ENCODE results near the gene POLR1G.
"Not testable (repeated sequence)": the region's sequence is repeated elsewhere in the genome, so short reads cannot be mapped to it uniquely, and the experiment has no call there.

POLR1G gene

GRCh38 chr19:45408830-45409556 is 2.5 kb downstream of the POLR1G start:
- Histone ChIP-seq H3K4me3 (ENCODE audit: extremely low read depth, insufficient read depth, low read length, poor library complexity, severe bottlenecking) (no peak overlapping the region), H3K27ac (ENCODE audit: low read depth, low read length, severe bottlenecking) (no peak overlapping the region), H3K36me3 (ENCODE audit: control insufficient read depth, insufficient read depth, low read length) (peaks cover 50% of the 10 kb centered on the region), H3K9me3 (ENCODE audit: control insufficient read depth, low read length) (no peaks in the 10 kb centered on the region), H3K4me1 (ENCODE audit: control insufficient read depth, insufficient read depth, low read length, poor library complexity, severe bottlenecking) (peaks cover under 1% of the 10 kb centered on the region)
- 92 to 95% methylated on average over 11 to 14 of the region's 15 CpGs for WGBS, 2 experiments (ENCODE audit: insufficient coverage in 2 of 2)

- WGBS, 2 experiments (ENCODE audit: insufficient coverage in 2 of 2): 92 to 93% methylated on average over 2 to 3 of the region's 4 CpGs
- H3K27ac ChIP-seq (ENCODE audit: low read depth, low read length, severe bottlenecking): no peak overlapping the region
- no peak overlapping the region for H3K4me3 ChIP-seq (ENCODE audit: extremely low read depth, insufficient read depth, low read length, poor library complexity, severe bottlenecking)
- no peaks in the 10 kb centered on the region for H3K9me3 ChIP-seq (ENCODE audit: control insufficient read depth, low read length)
- no peaks in the 10 kb centered on the region for H3K4me1 ChIP-seq (ENCODE audit: control insufficient read depth, insufficient read depth, low read length, poor library complexity, severe bottlenecking)
- peaks cover 55% of the 10 kb centered on the region for H3K36me3 ChIP-seq (ENCODE audit: control insufficient read depth, insufficient read depth, low read length)
Observed at GRCh38 chr19:45409557-45409920, 3.1 kb downstream of the POLR1G start.

- H3K4me1 ChIP-seq (ENCODE audit: control insufficient read depth, insufficient read depth, low read length, poor library complexity, severe bottlenecking); H3K9me3 ChIP-seq (ENCODE audit: control insufficient read depth, low read length); H3K4me3 ChIP-seq (ENCODE audit: extremely low read depth, insufficient read depth, low read length, poor library complexity, severe bottlenecking); H3K27ac ChIP-seq (ENCODE audit: low read depth, low read length, severe bottlenecking): not testable (repeated sequence)
- 100% methylated on average over 3 to 4 of the region's 4 CpGs for WGBS, 2 experiments (ENCODE audit: insufficient coverage in 2 of 2)
- H3K36me3 ChIP-seq (ENCODE audit: control insufficient read depth, insufficient read depth, low read length): peaks cover 61% of the 10 kb centered on the region
Observed at GRCh38 chr19:45410330-45410729, 3.9 kb downstream of the POLR1G start.

- 93 to 98% methylated on average over 5 to 6 of the region's 6 CpGs for WGBS, 2 experiments (ENCODE audit: insufficient coverage in 2 of 2)
Observed at GRCh38 chr19:45413497-45413896, 7.1 kb downstream of the POLR1G start.

GRCh38 chr19:45414468-45414867 is 8.0 kb downstream of the POLR1G start:
- Histone ChIP-seq H3K9me3 (ENCODE audit: control insufficient read depth, low read length) (no peaks in the 10 kb centered on the region), H3K4me3 (ENCODE audit: extremely low read depth, insufficient read depth, low read length, poor library complexity, severe bottlenecking) (no peak overlapping the region), H3K4me1 (ENCODE audit: control insufficient read depth, insufficient read depth, low read length, poor library complexity, severe bottlenecking) (no peaks in the 10 kb centered on the region), H3K27ac (ENCODE audit: low read depth, low read length, severe bottlenecking) (no peak overlapping the region), H3K36me3 (ENCODE audit: control insufficient read depth, insufficient read depth, low read length) (peaks cover 87% of the 10 kb centered on the region)
- 95 to 99% methylated on average over 8 of the region's 8 CpGs for WGBS, 2 experiments (ENCODE audit: insufficient coverage in 2 of 2)

More at GRCh38 chr19:45413497-45413896, 7.1 kb downstream of the POLR1G start:
- H3K4me1 ChIP-seq (ENCODE audit: control insufficient read depth, insufficient read depth, low read length, poor library complexity, severe bottlenecking): no peaks in the 10 kb centered on the region
- H3K36me3 ChIP-seq (ENCODE audit: control insufficient read depth, insufficient read depth, low read length): peaks cover 86% of the 10 kb centered on the region
- H3K4me3 ChIP-seq (ENCODE audit: extremely low read depth, insufficient read depth, low read length, poor library complexity, severe bottlenecking): no peak overlapping the region
- H3K27ac ChIP-seq (ENCODE audit: low read depth, low read length, severe bottlenecking): no peak overlapping the region
- no peaks in the 10 kb centered on the region for H3K9me3 ChIP-seq (ENCODE audit: control insufficient read depth, low read length)

- Histone ChIP-seq H3K4me1 (ENCODE audit: control insufficient read depth, insufficient read depth, low read length, poor library complexity, severe bottlenecking) (peaks cover 4% of the 10 kb centered on the region), H3K4me3 (ENCODE audit: extremely low read depth, insufficient read depth, low read length, poor library complexity, severe bottlenecking) (no peak overlapping the region), H3K9me3 (ENCODE audit: control insufficient read depth, low read length) (no peaks in the 10 kb centered on the region), H3K27ac (ENCODE audit: low read depth, low read length, severe bottlenecking) (no peak overlapping the region), H3K36me3 (ENCODE audit: control insufficient read depth, insufficient read depth, low read length) (peaks cover 81% of the 10 kb centered on the region)
- 92 to 97% methylated on average over 4 of the region's 4 CpGs for WGBS, 2 experiments (ENCODE audit: insufficient coverage in 2 of 2)
Observed at GRCh38 chr19:45417151-45417550, 10.7 kb downstream of the POLR1G start.

- H3K36me3 ChIP-seq (ENCODE audit: control insufficient read depth, insufficient read depth, low read length): peaks cover 68% of the 10 kb centered on the region
- 97 to 100% methylated on average over 2 to 4 of the region's 9 CpGs for WGBS, 2 experiments (ENCODE audit: insufficient coverage in 2 of 2)
- no peak overlapping the region for H3K4me3 ChIP-seq (ENCODE audit: extremely low read depth, insufficient read depth, low read length, poor library complexity, severe bottlenecking)
- peaks cover 10% of the 10 kb centered on the region for H3K4me1 ChIP-seq (ENCODE audit: control insufficient read depth, insufficient read depth, low read length, poor library complexity, severe bottlenecking)
- no peaks in the 10 kb centered on the region for H3K9me3 ChIP-seq (ENCODE audit: control insufficient read depth, low read length)
- H3K27ac ChIP-seq (ENCODE audit: low read depth, low read length, severe bottlenecking): no peak overlapping the region
Observed at GRCh38 chr19:45418802-45419201, 12.4 kb downstream of the POLR1G start.

- H3K36me3 ChIP-seq (ENCODE audit: control insufficient read depth, insufficient read depth, low read length): peaks cover 62% of the 10 kb centered on the region
- H3K9me3 ChIP-seq (ENCODE audit: control insufficient read depth, low read length): no peaks in the 10 kb centered on the region
- WGBS, 2 experiments (ENCODE audit: insufficient coverage in 2 of 2): 94 to 98% methylated on average over 4 of the region's 4 CpGs
- H3K4me1 ChIP-seq (ENCODE audit: control insufficient read depth, insufficient read depth, low read length, poor library complexity, severe bottlenecking): peaks cover 10% of the 10 kb centered on the region
- no peak overlapping the region for H3K27ac ChIP-seq (ENCODE audit: low read depth, low read length, severe bottlenecking)
- H3K4me3 ChIP-seq (ENCODE audit: extremely low read depth, insufficient read depth, low read length, poor library complexity, severe bottlenecking): no peak overlapping the region
Observed at GRCh38 chr19:45419396-45419795, 13.0 kb downstream of the POLR1G start.

- Histone ChIP-seq H3K4me3 (ENCODE audit: extremely low read depth, insufficient read depth, low read length, poor library complexity, severe bottlenecking) (no peak overlapping the region), H3K4me1 (ENCODE audit: control insufficient read depth, insufficient read depth, low read length, poor library complexity, severe bottlenecking) (peaks cover 10% of the 10 kb centered on the region), H3K27ac (ENCODE audit: low read depth, low read length, severe bottlenecking) (no peak overlapping the region), H3K36me3 (ENCODE audit: control insufficient read depth, insufficient read depth, low read length) (peaks cover 57% of the 10 kb centered on the region), H3K9me3 (ENCODE audit: control insufficient read depth, low read length) (no peaks in the 10 kb centered on the region)
- WGBS, 2 experiments (ENCODE audit: insufficient coverage in 2 of 2): 75% methylated on average over 2 of the region's 3 CpGs; no CpG with 5 or more reads in 1 of the 2 experiments
Observed at GRCh38 chr19:45419895-45420294, 13.5 kb downstream of the POLR1G start.

GRCh38 chr19:45420356-45420755 is 13.9 kb downstream of the POLR1G start:
- Histone ChIP-seq H3K4me1 (ENCODE audit: control insufficient read depth, insufficient read depth, low read length, poor library complexity, severe bottlenecking) (peaks cover 11% of the 10 kb centered on the region), H3K9me3 (ENCODE audit: control insufficient read depth, low read length) (no peaks in the 10 kb centered on the region), H3K27ac (ENCODE audit: low read depth, low read length, severe bottlenecking) (no peak overlapping the region), H3K36me3 (ENCODE audit: control insufficient read depth, insufficient read depth, low read length) (peaks cover 54% of the 10 kb centered on the region), H3K4me3 (ENCODE audit: extremely low read depth, insufficient read depth, low read length, poor library complexity, severe bottlenecking) (no peak overlapping the region)
- 98 to 99% methylated on average over 9 to 10 of the region's 10 CpGs for WGBS, 2 experiments (ENCODE audit: insufficient coverage in 2 of 2)

GRCh38 chr19:45420871-45421270 is 14.4 kb downstream of the POLR1G start:
- H3K4me3 ChIP-seq (ENCODE audit: extremely low read depth, insufficient read depth, low read length, poor library complexity, severe bottlenecking): no peak overlapping the region
- no peaks in the 10 kb centered on the region for H3K9me3 ChIP-seq (ENCODE audit: control insufficient read depth, low read length)
- peaks cover 15% of the 10 kb centered on the region for H3K4me1 ChIP-seq (ENCODE audit: control insufficient read depth, insufficient read depth, low read length, poor library complexity, severe bottlenecking)
- WGBS, 2 experiments (ENCODE audit: insufficient coverage in 2 of 2): 97 to 98% methylated on average over 5 of the region's 6 CpGs
- H3K36me3 ChIP-seq (ENCODE audit: control insufficient read depth, insufficient read depth, low read length): peaks cover 49% of the 10 kb centered on the region
- no peak overlapping the region for H3K27ac ChIP-seq (ENCODE audit: low read depth, low read length, severe bottlenecking)
